GM21390 (cell line): Measurements from ENCODE around the gene LTA4H.

Experiments
- ATAC-seq: cut with Tn5 transposase; IDR thresholded peaks from one replicate; pipeline ENCODE4 v1.9.1; 2021; ENCODE audit not compliant: unreplicated experiment

LTA4H gene

DNA sequence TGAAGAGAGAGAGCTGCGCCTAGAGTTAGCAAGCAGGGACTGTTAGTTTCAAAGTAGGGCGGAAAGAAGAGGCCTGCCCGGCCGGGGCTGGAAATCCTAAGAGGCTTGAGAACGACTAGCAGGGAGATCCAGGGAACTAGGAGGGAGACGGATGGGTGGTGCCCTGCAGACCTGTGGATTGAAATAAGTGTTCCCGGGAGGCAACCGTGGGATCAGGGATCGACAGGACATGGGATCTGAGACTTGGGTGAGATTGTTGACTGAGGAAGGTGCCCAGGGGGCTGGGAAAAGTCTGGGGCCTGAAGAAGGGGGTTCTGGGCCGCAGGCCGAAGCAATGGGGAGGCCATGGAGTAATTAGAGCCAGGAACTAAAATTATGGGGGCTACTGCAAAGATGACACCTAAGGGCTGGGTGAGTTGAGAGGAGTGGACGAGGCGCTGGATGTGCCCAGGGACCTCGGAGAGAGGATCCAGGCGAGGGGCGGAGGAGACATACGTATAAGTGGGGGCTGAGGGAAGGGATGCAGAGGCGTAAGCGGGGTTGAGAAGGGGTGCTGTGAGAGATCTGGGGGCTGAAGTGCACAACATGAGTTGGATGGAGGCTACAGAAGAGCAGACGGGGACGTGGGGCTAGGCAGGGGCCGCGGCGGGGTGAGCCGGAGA, 635 bp downstream of the LTA4H start:
- no peak for ATAC-seq

DNA sequence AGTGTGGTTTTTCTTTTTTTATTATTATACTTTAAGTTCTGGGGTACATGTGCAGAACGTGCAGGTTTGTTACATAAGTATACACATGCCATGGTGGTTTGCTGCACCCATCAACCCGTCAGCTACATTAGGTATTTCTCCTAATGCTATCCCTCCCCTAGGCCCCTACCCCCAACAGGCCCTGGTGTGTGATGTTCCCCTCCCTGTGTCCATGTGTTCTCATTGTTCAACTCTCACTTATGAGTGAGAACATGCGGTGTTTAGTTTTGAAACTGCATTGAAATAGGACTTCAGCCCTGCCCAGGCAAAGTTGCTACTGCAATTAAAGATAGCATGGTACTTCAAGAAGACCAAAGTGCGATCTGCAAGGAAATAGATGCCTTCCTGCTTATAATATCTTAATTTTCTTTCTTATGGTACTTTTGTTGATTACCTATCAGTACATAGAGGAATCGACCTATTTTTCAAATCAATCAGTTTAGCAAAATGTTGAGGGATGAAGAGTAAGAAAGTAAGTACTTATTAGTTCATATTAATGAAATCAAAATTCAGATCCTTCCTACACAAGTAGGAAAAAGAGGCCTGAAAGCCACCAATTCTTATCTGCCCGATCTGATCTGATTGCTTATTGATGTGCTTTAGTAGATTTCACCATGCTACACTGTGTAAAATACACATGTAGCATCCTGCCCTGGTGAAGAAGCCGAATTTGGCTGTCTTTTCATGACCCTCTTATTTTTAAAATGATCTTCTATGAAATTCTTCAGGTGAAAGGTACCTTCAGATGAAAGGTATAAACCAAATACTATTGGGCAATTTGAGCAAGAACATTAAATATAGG, 1.6 kb downstream of the LTA4H start:
- ATAC-seq, result no peak

DNA sequence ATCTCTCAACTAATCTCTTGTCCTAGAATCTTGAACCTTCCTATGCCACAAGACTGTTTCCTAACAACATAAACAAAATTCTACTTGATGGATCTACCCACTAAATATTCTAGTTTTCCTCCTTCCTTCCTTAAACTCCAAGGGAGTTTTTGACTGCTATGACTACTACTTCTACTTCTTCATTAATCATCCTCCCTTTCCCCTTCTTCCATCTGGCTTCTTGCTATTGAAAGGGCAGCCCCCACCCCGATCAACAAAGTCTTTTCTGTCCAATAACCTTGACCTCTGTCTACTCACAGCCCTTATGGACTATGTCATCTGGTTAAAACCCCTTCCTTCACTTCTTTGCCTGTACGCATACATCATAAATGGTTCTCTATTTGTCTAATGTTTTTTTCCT, 5.6 kb downstream of the LTA4H start:
- ATAC-seq, result no peak

DNA sequence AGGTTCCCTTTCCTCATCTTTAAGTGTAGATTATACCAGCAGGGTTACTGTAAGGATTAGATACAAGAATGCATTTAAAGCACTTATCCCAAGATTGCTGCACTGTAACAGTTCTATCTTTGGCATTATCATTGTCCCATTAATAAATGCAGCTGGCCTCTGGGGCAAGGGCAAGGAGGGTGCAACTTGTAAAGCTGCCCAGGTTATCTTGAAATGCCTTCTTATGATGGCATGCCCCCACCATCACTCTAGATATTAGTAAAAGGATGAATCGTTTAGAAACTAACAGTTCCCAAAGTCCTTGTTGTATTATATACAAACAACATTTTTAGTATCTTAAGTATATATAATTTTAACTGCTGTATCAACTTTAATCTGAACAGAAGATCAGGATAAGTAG, 6.8 kb downstream of the LTA4H start:
- ATAC-seq, result no peak

DNA sequence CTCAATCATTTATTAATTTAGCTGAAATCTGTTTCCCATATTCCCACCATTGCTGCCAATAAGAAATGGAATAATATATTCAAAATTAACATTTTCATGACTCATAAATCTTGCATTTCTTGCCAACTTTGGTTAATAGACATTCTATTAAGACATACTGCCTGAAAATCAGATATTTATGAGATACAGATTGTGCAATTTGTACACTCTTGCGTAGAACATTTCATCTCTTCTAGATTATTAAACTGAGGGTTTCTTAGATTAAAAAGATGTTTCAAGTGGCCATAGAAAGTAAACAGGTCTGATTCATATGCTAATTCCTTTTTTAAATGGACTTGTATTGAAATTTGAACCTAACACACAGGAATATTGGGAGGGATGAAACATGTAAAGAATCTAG, 9.1 kb downstream of the LTA4H start:
- no peak for ATAC-seq

DNA sequence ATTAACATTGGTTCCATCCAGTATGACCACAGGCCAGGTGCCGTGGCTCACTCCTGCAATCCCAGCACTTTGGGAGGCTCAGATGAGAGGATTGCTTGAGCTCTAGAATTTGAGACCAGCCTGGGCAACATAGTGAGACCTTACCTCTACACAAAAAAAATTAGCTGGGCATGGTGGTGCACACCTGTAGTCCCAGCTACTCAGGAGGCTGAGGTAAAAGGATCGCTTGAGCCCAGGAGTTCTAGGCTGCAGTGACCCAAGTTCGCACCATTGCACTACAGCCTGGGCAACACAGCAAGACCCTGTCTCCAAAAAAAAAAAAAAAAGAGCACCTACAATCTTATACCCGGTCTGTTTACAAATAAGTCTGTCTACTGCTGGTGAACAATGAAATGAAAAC, 9.9 kb downstream of the LTA4H start:
- no peak for ATAC-seq

DNA sequence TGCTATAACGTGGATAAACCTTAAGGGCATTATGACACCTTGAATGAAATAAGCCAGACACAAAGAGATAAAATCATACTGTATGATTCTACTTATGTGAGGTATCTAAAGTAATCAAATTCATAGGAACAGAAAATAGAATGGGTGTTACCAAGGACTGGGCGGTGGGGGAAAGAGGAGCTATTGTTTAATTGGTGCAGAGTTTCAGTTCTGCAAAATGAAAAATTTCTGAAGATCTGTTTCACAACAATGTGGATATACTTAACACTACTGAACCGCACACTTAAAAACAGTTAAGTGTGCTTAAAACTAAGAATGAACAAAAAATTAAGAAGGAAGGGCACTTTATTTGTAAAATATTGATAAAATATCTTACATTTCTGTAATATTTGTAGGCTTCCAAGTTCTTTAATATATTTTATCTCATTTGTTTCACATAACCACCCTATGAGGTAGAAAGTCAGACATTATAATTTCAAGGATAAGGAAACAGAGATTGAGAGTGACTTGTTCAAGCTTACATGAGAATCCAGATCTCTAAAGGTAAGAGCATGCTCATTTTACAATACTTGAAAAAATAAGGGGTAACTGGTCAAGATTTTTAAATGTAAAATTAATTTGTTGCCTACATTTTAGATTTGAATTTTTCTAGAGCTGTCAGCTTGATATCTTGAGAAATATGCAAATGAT, 14.9 kb downstream of the LTA4H start:
- peak; percentile 99 for ATAC-seq

DNA sequence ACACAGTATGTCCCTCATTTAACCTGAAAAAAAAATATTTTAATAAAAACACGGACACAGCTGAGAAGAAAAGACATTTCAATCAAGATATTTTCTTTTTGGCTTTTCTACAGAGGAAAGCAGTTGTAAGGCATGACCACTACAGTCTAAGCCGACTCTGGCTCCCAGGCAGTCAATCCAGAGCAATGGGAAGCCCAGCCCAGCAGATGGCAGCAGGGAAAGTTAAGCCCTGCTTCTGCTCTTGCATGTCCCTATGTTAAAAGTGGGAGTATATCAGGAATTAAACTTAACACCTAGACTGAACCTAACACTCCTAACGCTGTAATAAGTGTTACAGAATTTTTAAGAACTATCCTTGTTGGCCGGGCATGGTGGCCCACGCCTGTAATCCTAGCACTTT, 19.7 kb downstream of the LTA4H start:
- ATAC-seq, result no peak

DNA sequence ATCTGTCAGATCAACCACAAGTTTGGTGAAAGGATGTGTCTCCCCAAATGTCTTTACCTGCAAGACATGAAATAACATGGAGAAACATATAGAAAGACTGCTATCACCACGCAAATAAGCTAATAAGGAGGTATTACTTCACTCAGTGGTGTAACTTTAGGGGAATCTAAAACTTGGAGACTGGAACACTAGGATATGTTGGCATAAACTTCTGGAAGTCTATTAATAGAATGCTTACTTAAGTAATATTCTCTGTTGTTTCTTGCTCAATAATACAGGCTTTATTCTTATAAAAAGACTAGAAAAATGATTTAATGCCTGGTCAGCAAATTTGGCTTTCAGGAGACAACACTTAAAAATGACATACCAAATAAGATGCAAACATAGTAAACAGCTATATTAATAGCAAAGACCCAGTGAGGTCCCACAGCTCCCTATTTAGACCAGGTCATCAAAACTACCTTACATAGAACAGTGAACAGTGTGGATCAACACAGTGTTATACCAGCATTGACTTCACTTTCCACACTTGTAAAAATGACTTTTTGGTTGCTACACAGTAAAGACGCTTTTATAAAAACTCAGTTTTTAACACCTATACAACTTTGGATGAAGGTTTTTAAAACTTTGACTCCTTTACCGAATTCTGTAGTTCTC, 20.3 kb downstream of the LTA4H start:
- no peak for ATAC-seq

DNA sequence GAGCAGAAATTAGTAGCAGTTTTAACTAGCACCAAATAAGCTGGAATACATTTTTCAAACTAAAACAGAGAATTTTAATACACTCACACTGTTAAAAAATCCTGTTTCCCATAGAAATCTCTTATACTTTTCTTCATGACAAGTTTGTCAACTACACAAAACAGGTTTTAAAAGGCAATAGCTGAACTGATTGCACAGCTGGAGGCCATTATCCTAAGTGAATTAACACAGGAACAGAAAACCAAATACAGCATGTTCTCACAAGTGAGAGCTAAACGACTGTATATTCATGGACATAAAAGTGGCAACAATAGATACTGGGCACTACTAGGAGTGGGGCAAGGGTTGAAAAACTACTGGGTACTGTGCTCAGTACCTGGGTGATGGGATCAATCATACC, 27.7 kb downstream of the LTA4H start:
- ATAC-seq, result no peak

DNA sequence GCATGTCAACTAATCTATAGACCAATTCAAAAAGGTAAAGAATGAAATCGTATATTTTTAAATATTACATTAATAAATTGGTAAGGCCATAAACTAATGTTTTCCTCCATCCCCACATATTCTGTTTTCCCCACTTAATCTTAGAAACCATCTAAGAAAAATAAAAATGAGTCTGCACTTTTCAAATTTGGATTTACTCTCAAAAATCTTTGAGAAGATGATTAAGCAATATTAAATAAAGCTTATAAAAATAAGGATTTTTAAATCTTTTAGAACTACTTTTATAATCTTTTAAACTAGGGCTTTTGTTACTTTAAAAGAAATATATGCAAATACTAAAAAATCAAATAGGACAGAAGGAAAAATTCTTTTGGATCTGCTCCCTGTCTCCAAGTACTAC, 28.7 kb downstream of the LTA4H start:
- no peak for ATAC-seq

DNA sequence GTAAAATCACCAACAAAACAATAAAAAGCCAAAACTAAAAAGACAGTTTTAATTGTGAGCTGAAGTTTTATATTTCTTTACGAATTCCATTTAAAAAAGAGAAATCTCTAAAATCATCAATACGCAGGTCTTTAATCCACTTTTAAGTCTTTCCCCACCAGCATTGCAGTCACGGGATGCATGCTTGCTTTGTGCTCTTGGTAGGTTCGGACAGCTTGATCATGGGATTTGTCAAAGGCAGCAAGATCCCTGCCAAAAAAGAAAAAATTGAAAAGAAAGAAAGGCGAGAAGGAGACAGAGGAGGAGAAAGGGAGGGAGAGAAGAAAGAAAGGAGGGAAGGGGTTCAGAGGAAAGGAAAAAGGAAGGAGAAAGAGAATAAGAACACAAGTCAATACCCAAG, 34.5 kb downstream of the LTA4H start:
- ATAC-seq, result no peak

DNA sequence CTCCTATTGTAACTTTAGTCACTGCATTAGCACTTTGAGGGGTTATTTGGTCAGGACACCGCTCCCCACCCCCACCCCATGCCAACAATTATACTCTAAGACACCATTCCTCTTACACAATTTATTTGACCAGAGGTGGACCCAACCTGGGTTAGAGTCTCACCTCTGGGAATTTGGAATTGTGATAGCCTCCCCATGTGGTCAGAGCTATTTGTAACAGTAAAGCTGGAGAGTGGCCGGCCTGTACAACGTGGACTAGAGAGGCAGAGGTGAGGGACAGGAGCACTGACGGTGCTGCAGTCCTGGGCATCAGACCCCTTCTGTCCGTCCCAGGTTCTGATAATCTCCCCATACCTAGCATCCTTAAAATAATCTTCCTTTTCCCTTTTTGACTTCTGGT, 35.9 kb downstream of the LTA4H start:
- no peak for ATAC-seq

DNA sequence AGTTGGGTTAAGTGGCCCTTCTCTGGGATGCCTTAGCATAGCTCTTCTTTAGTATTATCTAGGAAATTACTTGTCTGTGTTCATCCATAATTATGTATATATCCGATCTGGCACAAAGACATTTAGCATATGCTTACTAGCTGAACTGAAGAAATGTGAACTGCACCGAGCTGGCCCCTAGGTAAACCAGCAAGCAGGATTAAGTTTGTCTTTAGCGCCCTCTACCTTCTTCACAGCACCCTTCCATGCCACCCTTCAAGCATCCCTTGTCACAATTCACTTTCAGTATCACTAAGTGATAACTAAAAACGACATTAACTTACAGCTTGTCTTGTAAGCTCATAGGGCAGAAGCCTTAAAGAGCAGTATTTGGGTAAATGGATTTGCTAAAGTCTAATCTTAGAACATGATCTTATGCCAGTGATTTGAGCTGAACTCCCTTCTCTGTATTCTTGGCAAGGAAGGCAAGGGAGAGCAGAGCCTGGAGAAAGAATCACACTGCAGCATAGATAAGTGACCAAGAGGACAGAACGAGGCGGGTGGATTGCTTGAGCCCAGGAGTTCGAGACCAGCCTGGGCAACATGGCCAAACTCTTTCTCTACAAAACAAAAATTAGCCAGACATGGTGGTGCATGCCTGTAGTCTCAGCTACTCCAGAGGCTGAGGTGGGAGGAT, 36.6 kb downstream of the LTA4H start:
- ATAC-seq, result peak; percentile 98

DNA sequence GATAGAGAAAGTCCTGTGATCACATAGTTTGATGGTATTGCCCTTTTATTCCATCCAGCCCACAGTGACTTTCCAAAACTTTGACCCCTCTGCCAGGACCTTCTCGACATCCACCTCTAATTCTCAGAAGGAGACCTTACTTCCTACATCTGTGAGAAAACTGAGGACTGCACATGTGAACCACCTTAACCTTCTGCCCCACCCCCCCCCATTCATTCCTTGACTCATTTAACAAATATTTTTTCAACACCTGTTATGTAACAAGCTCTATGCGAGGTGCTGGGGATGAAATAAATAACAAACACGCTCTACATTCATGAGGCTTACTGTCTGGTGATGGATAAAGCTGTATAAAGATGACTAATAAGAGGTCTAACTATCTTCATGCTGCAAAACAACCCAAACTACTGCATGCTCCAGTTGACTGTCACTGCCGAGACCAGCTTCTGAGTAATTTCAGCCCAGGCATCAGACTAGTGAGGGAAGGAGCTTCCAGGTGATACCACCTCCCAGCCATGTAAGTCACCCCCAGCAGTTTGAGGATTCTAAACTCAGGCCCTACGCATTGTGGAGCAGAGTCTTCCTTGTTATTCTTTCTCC, 37.4 kb downstream of the LTA4H start:
- ATAC-seq, result no peak

DNA sequence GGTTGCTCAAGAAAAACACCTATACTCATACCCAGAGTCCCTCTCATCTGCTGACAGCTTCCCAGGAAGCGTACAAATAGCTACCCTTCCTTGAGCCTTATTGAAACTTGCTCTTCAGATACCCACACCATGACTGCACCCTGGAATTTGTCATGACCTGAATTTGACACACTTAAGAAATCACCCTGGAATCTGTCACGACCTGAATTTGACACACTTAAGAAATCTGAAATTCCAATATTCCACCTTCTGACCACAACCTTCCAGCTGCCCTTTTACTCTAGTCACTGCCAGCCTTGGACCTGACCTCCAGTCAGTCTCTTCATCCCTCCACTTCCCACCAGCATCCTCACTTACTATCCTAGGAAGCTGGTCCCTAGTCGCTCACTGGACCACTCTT, 38.1 kb downstream of the LTA4H start:
- no peak for ATAC-seq

DNA sequence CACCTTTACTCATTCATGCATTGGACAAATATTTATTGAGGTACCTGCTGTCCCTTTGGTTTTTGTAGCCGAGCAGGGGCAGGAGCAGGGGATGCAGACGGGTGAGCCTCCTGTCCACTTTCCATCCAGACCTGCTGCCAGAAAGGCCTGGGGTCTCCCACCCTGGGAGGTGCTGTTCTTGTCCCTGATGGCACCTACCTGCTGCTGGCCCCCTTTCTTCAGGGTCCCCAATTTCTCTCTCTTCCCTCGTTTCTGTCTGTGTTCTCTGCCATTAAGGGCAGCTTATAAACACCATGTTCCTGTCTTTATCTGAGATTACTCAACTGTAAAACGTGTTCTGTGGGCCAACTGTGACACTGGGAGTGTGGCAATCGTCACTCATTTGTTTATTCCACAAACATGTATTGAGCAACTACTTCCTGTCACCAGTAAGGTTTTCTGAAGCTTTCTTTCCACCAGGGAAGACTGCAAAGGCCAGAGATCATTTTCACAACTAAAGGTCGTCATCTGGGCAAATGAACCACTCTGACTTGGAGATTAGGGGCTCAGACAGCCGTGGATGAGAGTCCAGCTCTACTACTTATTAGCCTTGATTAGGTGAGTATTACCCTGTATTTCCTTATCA, 39.2 kb downstream of the LTA4H start, which contains the start of gene HAL:
Gene HAL (minus strand): TSS at position 311 of the 625 bp plus-strand sequence. CDS start 434 bp downstream, outside the sequence.
- no peak for ATAC-seq

DNA sequence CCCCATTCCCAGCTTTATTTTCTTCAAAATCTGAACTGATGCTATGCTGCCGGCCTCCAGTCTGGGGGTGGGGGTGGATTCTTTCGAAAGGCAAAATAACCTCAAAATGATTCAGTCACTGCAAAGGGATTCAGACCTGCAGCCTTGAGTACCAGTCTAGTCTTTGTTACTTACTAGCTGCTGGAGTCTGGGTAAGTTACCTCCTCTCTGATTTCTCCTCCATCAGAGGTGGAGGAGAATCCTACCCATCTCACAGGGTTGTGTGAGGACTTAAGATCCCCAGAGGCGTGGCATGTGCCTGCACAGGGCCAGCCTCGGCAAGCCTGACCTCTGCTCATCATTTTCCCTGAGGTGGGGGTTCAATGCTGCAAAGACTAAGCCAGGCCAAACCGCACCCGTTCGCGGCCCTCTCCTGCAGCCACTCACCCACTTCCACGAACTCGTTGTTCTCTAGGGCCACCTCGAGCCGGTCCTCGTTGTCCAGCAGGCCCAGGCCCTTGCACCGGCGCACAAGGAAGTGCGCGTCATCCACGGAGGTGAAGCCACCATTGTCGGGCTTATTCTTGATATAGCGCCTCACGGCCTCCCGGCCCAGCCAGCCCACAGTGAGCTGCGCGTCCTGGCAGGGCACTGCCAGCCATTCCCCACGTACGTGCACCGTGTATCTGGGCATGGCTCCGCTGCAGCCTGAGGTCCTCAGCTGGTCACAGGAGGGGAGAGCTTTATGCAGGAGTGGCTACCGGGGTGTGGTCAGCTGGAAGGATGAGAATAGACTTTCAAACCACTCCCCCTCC, 40.0 kb downstream of the LTA4H start:
- no peak for ATAC-seq

DNA sequence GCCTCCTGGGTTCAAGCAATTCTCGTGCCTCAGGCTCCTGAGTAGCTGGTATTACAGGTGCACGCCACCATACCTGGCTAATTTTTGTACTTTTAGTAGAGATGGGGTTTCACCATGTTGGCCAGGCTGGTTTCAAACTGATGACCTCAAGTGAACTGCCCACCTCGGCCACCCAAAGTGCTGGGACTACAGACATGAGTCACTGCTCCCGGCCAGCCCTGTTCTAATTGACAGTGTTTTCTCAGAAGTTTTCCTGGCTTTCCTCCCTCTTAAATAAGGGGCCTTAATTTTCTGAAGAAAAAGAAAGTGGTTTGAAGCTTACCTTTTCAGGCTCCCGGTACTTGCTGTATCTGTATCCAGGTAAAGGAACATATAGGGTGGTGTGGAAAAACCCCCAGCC, 40.9 kb downstream of the LTA4H start:
- no peak for ATAC-seq
